Mesodermal cell (in vitro differentiated cells): ENCODE measurements around the gene ECE1.

Source experiments
- H3K27ac ChIP-seq: 2 replicates; pipeline ENCODE4 v1.7.0; 2013; ENCODE audit warnings: mild to moderate bottlenecking, low read depth, low read length, moderate library complexity; ENCODE audit not compliant: severe bottlenecking
- H3K36me3 ChIP-seq: 2 replicates; pipeline ENCODE4 v1.7.1; 2013; ENCODE audit warnings: mild to moderate bottlenecking, low read length, moderate library complexity; ENCODE audit not compliant: control insufficient read depth, insufficient read depth
- H3K4me1 ChIP-seq: one replicate; pipeline ENCODE4 v1.7.1; 2013; ENCODE audit warnings: mild to moderate bottlenecking, low read length; ENCODE audit not compliant: insufficient read depth, control insufficient read depth, poor library complexity, severe bottlenecking
- H3K4me3 ChIP-seq: 2 replicates; pipeline ENCODE4 v1.7.0; 2013; ENCODE audit warnings: low read length, control low read depth, mild to moderate bottlenecking; ENCODE audit not compliant: insufficient read depth, poor library complexity, severe bottlenecking; ENCODE audit errors: extremely low read depth
- H3K9me3 ChIP-seq: 2 replicates; pipeline ENCODE4 v1.7.1; 2013; ENCODE audit warnings: mild to moderate bottlenecking, low read length, moderate library complexity; ENCODE audit not compliant: control insufficient read depth
- WGBS, 2 experiments: methylation state at CpG; one replicate each; pipeline ENCODE4 v1.1.5; 2013; ENCODE audit warnings: missing lambda C conversion rate in 2 of 2; ENCODE audit not compliant: insufficient coverage in 2 of 2; 5-methylcytosine and 5-hydroxymethylcytosine counted together

ECE1 gene

GRCh38 chr1:21307210-21307609 lies 16.9 kb upstream of the ECE1 start:
- H3K27ac ChIP-seq = no peak overlapping the region
- H3K4me1 ChIP-seq = peaks cover 76% of the 10 kb centered on the region
- WGBS, 2 experiments = 85 to 94% methylated on average over 3 to 5 of the region's 7 CpGs
- H3K9me3 ChIP-seq = no peaks in the 10 kb centered on the region
- H3K36me3 ChIP-seq = peaks cover 11% of the 10 kb centered on the region
- H3K4me3 ChIP-seq = no peak overlapping the region

- Histone ChIP-seq H3K36me3 (peaks cover 7% of the 10 kb centered on the region), H3K27ac (no peak overlapping the region), H3K4me1 (peaks cover 78% of the 10 kb centered on the region), H3K9me3 (no peaks in the 10 kb centered on the region), H3K4me3 (no peak overlapping the region)
- no CpG with 5 or more reads among the region's 1 CpG for WGBS, 2 experiments
Observed at GRCh38 chr1:21305900-21306189, 15.6 kb upstream of the ECE1 start.

GRCh38 chr1:21305155-21305899 lies 15.1 kb upstream of the ECE1 start:
- Histone ChIP-seq H3K36me3 (peaks cover 5% of the 10 kb centered on the region), H3K4me1 (peaks cover 73% of the 10 kb centered on the region), H3K27ac (peak overlapping the region; percentile 67), H3K9me3 (no peaks in the 10 kb centered on the region), H3K4me3 (no peak overlapping the region)
- 90 to 92% methylated on average over 14 to 15 of the region's 16 CpGs for WGBS, 2 experiments

- Histone ChIP-seq H3K27ac (peak overlapping the region; percentile 67), H3K9me3 (no peaks in the 10 kb centered on the region), H3K4me1 (peaks cover 68% of the 10 kb centered on the region), H3K36me3 (peaks cover 1% of the 10 kb centered on the region), H3K4me3 (no peak overlapping the region)
- 83 to 100% methylated on average over 1 to 2 of the region's 2 CpGs for WGBS, 2 experiments
Observed at GRCh38 chr1:21304488-21304887, 14.2 kb upstream of the ECE1 start.

- Histone ChIP-seq H3K9me3 (no peaks in the 10 kb centered on the region), H3K36me3 (no peaks in the 10 kb centered on the region), H3K27ac (peak overlapping the region; percentile 88), H3K4me3 (no peak overlapping the region), H3K4me1 (peaks cover 68% of the 10 kb centered on the region)
- 52 to 57% methylated on average over 6 of the region's 11 CpGs for WGBS, 2 experiments
Observed at GRCh38 chr1:21302747-21303715, 12.8 kb upstream of the ECE1 start.

GRCh38 chr1:21301794-21302440 lies 11.7 kb upstream of the ECE1 start:
- Histone ChIP-seq H3K9me3 (no peaks in the 10 kb centered on the region), H3K27ac (peak overlapping the region; percentile 88), H3K4me1 (peaks cover 60% of the 10 kb centered on the region), H3K36me3 (no peaks in the 10 kb centered on the region), H3K4me3 (no peak overlapping the region)
- WGBS, 2 experiments = 89 to 93% methylated on average over 9 to 10 of the region's 10 CpGs

- H3K36me3 ChIP-seq = peaks cover 4% of the 10 kb centered on the region
- H3K4me3 ChIP-seq = no peak overlapping the region
- peaks cover 54% of the 10 kb centered on the region for H3K4me1 ChIP-seq
- H3K9me3 ChIP-seq = no peaks in the 10 kb centered on the region
- H3K27ac ChIP-seq = no peak overlapping the region
Observed at GRCh38 chr1:21300774-21301173, 10.5 kb upstream of the ECE1 start.

GRCh38 chr1:21299780-21300395 lies 9.6 kb upstream of the ECE1 start:
- Histone ChIP-seq H3K9me3 (no peaks in the 10 kb centered on the region), H3K4me1 (peaks cover 51% of the 10 kb centered on the region)
- WGBS, 2 experiments = 75 to 90% methylated on average over 2 to 4 of the region's 4 CpGs

GRCh38 chr1:21298981-21299391 lies 8.7 kb upstream of the ECE1 start:
- peaks cover 8% of the 10 kb centered on the region for H3K36me3 ChIP-seq
- no peaks in the 10 kb centered on the region for H3K9me3 ChIP-seq
- WGBS, 2 experiments = 100% methylated on average over 3 of the region's 3 CpGs
- peaks cover 50% of the 10 kb centered on the region for H3K4me1 ChIP-seq
- H3K4me3 ChIP-seq = no peak overlapping the region
- H3K27ac ChIP-seq = no peak overlapping the region

More at GRCh38 chr1:21299780-21300395, 9.6 kb upstream of the ECE1 start:
- H3K4me3 ChIP-seq = no peak overlapping the region
- H3K36me3 ChIP-seq = peaks cover 8% of the 10 kb centered on the region
- H3K27ac ChIP-seq = no peak overlapping the region

- WGBS, 2 experiments = 90 to 95% methylated on average over 13 of the region's 13 CpGs
- H3K4me1 ChIP-seq = peaks cover 42% of the 10 kb centered on the region
- H3K9me3 ChIP-seq = no peaks in the 10 kb centered on the region
- no peak overlapping the region for H3K4me3 ChIP-seq
- peaks cover 8% of the 10 kb centered on the region for H3K36me3 ChIP-seq
- peak overlapping the region; percentile 53 for H3K27ac ChIP-seq
Observed at GRCh38 chr1:21297975-21298374, 7.7 kb upstream of the ECE1 start.
